ENCODE results near the gene KANK2.

KANK2 gene

GRCh38 chr19:11155373-11156120 is 41.8 kb downstream of the KANK2 start, which contains the start of gene SPC24:
Gene SPC24 (minus strand): TSS chr19:11155782. CDS start chr19:11155776, 6 bp downstream.
- no peak for TF ChIP-seq CTCF (IDR thresholded peaks at IDR 0.05; ENCODE audit: low read depth, low read length)
- TF ChIP-seq MYC (IDR thresholded peaks at IDR 0.05; ENCODE audit: low read depth, low read length) = peak; percentile 59; the same call in 1 of the 2 replicates
- TF ChIP-seq, protein P1, sequence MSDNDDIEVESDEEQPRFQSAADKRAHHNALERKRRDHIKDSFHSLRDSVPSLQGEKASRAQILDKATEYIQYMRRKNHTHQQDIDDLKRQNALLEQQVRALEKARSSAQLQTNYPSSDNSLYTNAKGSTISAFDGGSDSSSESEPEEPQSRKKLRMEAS (IDR thresholded peaks at IDR 0.05; ENCODE audit: low read depth, low read length) = peak; percentile 59
- peak; percentile 78 for TF ChIP-seq POLR2A (IDR thresholded peaks at IDR 0.05; ENCODE audit: extremely low read depth, insufficient read length)
- H3K4me3 ChIP-seq (ENCODE audit: low read depth, low read length) = peak within 1 kb of the TSS; percentile 97
- peak; percentile 99 for DNase-seq (ENCODE audit: low read depth)

GRCh38 chr19:11154683-11155047 is 42.7 kb downstream of the KANK2 start:
- DNase-seq (ENCODE audit: low read depth) = no peak
- peak overlapping the region; percentile 97 for H3K4me3 ChIP-seq (ENCODE audit: low read depth, low read length)

GRCh38 chr19:11152318-11153062 is 44.9 kb downstream of the KANK2 start:
- no peak for DNase-seq (ENCODE audit: low read depth)
- no peak overlapping the region for H3K4me3 ChIP-seq (ENCODE audit: low read depth, low read length)
- TF ChIP-seq MYC (IDR thresholded peaks at IDR 0.05; ENCODE audit: low read depth, low read length) = no peak
- TF ChIP-seq POLR2A (IDR thresholded peaks at IDR 0.05; ENCODE audit: extremely low read depth, insufficient read length) = no peak
- TF ChIP-seq, protein P1 (IDR thresholded peaks at IDR 0.05; ENCODE audit: low read depth, low read length) = no peak
- TF ChIP-seq CTCF (IDR thresholded peaks at IDR 0.05; ENCODE audit: low read depth, low read length) = no peak

More at GRCh38 chr19:11154683-11155047, 42.7 kb downstream of the KANK2 start:
- no peak for TF ChIP-seq MYC (IDR thresholded peaks at IDR 0.05; ENCODE audit: low read depth, low read length)
- TF ChIP-seq, protein P1 (IDR thresholded peaks at IDR 0.05; ENCODE audit: low read depth, low read length) = no peak
- TF ChIP-seq POLR2A (IDR thresholded peaks at IDR 0.05; ENCODE audit: extremely low read depth, insufficient read length) = no peak
- no peak for TF ChIP-seq CTCF (IDR thresholded peaks at IDR 0.05; ENCODE audit: low read depth, low read length)

DNA sequence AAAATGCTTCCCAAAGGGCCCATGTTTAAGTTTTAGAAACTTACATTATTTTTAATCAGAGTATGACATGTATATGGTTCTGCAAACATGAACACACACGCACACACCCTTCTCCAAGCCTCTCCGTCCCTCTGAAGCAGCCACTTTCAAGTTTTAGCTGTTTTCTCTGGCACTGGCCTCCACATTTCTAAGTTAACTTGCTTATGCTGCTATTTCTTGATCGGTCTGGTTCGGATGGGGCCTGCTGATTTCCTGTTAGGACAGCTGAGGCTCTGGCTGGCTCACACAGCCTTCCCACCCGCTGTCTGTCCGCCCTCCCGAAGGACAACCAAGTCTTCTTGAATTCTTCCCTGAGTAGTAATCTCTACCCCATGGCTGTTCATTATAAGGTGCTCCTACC is 46.2 kb downstream of the KANK2 start:
- no peak for DNase-seq (ENCODE audit: low read depth)
- H3K4me3 ChIP-seq (ENCODE audit: low read depth, low read length) = no peak overlapping the region
- no peak for TF ChIP-seq CTCF (IDR thresholded peaks at IDR 0.05; ENCODE audit: low read depth, low read length)
- TF ChIP-seq, protein P1 (IDR thresholded peaks at IDR 0.05; ENCODE audit: low read depth, low read length) = no peak
- no peak for TF ChIP-seq MYC (IDR thresholded peaks at IDR 0.05; ENCODE audit: low read depth, low read length)
- no peak for TF ChIP-seq POLR2A (IDR thresholded peaks at IDR 0.05; ENCODE audit: extremely low read depth, insufficient read length)

GRCh38 chr19:11148001-11148400 is 49.3 kb downstream of the KANK2 start:
- TF ChIP-seq CTCF (IDR thresholded peaks at IDR 0.05; ENCODE audit: low read depth, low read length) = no peak
- TF ChIP-seq, protein P1 (IDR thresholded peaks at IDR 0.05; ENCODE audit: low read depth, low read length) = no peak
- TF ChIP-seq POLR2A (IDR thresholded peaks at IDR 0.05; ENCODE audit: extremely low read depth, insufficient read length) = no peak
- TF ChIP-seq MYC (IDR thresholded peaks at IDR 0.05; ENCODE audit: low read depth, low read length) = no peak
- H3K4me3 ChIP-seq (ENCODE audit: low read depth, low read length) = no peak overlapping the region
- no peak for DNase-seq (ENCODE audit: low read depth)

Measured in NB4 (cell line).